Measurements from ENCODE around the gene RIT2. TPM values are rescaled to one million over a fixed set of nuclear protein-coding genes. Genes with fewer than 3 reads are reported as not detected.

RIT2 gene
- total RNA-seq, 3 donors from 2014 or later (not counting 1 experiment from before 2014, with no cell fraction given) = not detected

DNA sequence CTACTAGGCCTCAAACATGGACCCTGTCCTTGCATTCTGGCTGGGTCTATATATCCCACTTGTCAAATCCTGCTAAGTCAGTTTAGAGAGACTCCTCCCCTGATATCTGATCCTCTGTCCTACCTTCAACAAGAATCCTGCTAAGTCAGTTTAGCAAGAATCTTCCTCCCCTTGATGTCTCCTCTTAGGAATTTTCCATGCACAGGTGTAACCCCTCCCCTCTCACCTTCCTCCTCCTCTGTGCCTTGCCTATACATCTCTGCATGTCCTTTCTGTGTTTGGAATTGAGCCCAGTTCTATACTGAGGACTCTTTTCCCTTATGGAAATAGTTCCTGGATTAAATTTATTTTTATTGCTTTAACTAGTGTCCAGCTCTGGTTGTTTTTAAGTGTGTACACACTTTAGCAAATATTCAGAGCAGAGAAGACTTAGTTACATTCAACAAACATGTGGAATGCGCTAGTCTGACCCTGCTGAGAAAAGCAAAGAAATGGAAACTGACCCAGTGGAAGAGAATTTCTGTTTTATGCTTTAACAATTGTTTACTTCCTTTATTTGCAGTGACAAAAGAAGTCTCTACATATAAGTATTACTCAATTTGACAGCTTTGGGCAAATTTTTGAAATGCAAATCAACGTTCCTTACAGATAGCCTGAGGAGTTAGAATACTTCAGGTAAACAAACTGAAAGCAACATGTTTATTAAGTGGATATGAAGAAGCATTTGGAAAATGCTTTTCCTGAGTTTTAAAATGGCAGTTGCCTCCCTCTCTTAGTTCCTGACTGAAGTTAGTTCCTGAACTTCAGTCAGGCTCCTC, 80.6 kb downstream of the RIT2 start:
- Mint-ChIP-seq H3K36me3 (peaks cover 4% of the 10 kb centered on the region), H3K9me3 (peaks cover 5 to 11% of the 10 kb centered on the region in 2 donors), H3K27ac (no peak overlapping the region), H3K4me1 (no peaks in the 10 kb centered on the region), H3K27me3 (ENCODE audit: low read depth in 2 of 2) (no peaks in the 10 kb centered on the region), H3K4me3 (no peak overlapping the region)
- no peak overlapping the region for H3K4me3 ChIP-seq (ENCODE audit: low read length)
- no peaks in the 10 kb centered on the region for H3K27me3 ChIP-seq (ENCODE audit: control insufficient read depth, insufficient read depth, low read length)
- H3K36me3 ChIP-seq (ENCODE audit: control insufficient read depth, insufficient read depth, low read length) = no peaks in the 10 kb centered on the region
- TF ChIP-seq CTCF (IDR thresholded peaks at IDR 0.05) = no peak
- no peak overlapping the region for H3K27ac ChIP-seq (ENCODE audit: low read length)
- H3K4me1 ChIP-seq (ENCODE audit: control insufficient read depth, insufficient read depth, low read length) = no peaks in the 10 kb centered on the region
- ATAC-seq (no peak), DNase-seq (no peak)
- H3K9me3 ChIP-seq (ENCODE audit: control insufficient read depth, insufficient read depth, low read length) = no peaks in the 10 kb centered on the region
- intact Hi-C loops (cut with micrococcal nuclease) = no loop called here
- 47% methylated on average over 2 of the region's 2 CpGs for WGBS (ENCODE audit: insufficient coverage)

DNA sequence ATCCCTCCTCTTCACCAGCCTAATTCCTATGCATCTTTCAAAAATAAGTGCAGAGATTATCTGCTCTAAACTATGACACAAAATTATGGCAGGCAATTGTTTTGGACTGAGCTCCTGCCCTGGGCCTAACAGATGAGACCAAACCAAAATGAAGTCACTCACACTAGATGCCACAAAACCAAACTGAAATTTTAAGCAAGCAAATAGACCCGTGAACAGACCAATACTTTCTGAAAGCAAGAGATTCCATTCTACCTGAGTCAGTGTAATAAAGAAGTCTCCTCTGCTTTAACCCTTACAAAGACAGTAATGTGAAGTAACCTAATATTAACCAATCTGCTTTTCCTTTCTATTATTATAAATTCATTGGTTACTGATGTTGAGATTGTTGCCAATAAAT, 84.3 kb downstream of the RIT2 start:
- no peaks in the 10 kb centered on the region for H3K27me3 ChIP-seq (ENCODE audit: control insufficient read depth, insufficient read depth, low read length)
- no peaks in the 10 kb centered on the region for H3K4me1 ChIP-seq (ENCODE audit: control insufficient read depth, insufficient read depth, low read length)
- Mint-ChIP-seq H3K36me3 (no peaks in the 10 kb centered on the region), H3K4me1 (no peaks in the 10 kb centered on the region), H3K27me3 (ENCODE audit: low read depth in 2 of 2) (no peaks in the 10 kb centered on the region), H3K4me3 (no peak overlapping the region), H3K9me3 (peaks cover 5 to 11% of the 10 kb centered on the region in 2 donors), H3K27ac (no peak overlapping the region)
- no peaks in the 10 kb centered on the region for H3K9me3 ChIP-seq (ENCODE audit: control insufficient read depth, insufficient read depth, low read length)
- 80% methylated on average over 1 of the region's 1 CpG for WGBS (ENCODE audit: insufficient coverage)
- intact Hi-C loops (cut with micrococcal nuclease) = no loop called here
- no peaks in the 10 kb centered on the region for H3K36me3 ChIP-seq (ENCODE audit: control insufficient read depth, insufficient read depth, low read length)
- no peak overlapping the region for H3K4me3 ChIP-seq (ENCODE audit: low read length)
- no peak overlapping the region for H3K27ac ChIP-seq (ENCODE audit: low read length)
- ATAC-seq (no peak), DNase-seq (no peak)
- TF ChIP-seq CTCF (IDR thresholded peaks at IDR 0.05) = no peak

DNA sequence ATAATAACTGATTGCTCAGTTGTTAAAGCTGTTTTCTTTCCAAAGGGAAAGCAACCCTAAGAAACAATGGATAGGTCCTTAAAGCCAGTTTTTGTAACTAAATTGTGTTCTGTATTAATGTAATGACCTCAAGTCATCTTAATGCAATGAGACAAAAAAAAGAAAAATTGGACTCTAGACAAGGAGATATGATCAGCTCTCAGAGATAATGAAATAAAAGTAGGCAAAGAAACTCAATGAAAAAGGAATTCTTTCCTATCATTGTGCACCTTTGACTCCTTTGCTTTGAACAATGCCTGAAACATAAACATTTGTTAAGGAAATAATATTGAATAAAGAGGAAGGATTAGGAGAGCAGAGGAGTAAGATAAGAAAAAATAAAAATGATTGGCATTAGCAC, 86.1 kb downstream of the RIT2 start:
- Histone ChIP-seq H3K27me3 (ENCODE audit: control insufficient read depth, insufficient read depth, low read length) (no peaks in the 10 kb centered on the region), H3K36me3 (ENCODE audit: control insufficient read depth, insufficient read depth, low read length) (no peaks in the 10 kb centered on the region), H3K4me3 (ENCODE audit: low read length) (no peak overlapping the region), H3K4me1 (ENCODE audit: control insufficient read depth, insufficient read depth, low read length) (no peaks in the 10 kb centered on the region), H3K27ac (ENCODE audit: low read length) (no peak overlapping the region), H3K9me3 (ENCODE audit: control insufficient read depth, insufficient read depth, low read length) (no peaks in the 10 kb centered on the region)
- intact Hi-C loops (cut with micrococcal nuclease) = no loop called here
- H3K9me3 Mint-ChIP-seq = peaks cover 1 to 8% of the 10 kb centered on the region in 2 donors
- no peak overlapping the region for H3K4me3 Mint-ChIP-seq
- no peak for TF ChIP-seq CTCF (IDR thresholded peaks at IDR 0.05)
- H3K36me3 Mint-ChIP-seq = no peaks in the 10 kb centered on the region
- no peaks in the 10 kb centered on the region for H3K4me1 Mint-ChIP-seq
- no peak overlapping the region for H3K27ac Mint-ChIP-seq
- H3K27me3 Mint-ChIP-seq (ENCODE audit: low read depth in 2 of 2) = no peaks in the 10 kb centered on the region
- ATAC-seq (no peak), DNase-seq (no peak)

- TF ChIP-seq CTCF (IDR thresholded peaks at IDR 0.05) = no peak
- H3K27ac ChIP-seq (ENCODE audit: low read length) = no peak overlapping the region
- H3K4me1 Mint-ChIP-seq = no peaks in the 10 kb centered on the region
- intact Hi-C loops (cut with micrococcal nuclease) = no loop called here
- H3K36me3 ChIP-seq (ENCODE audit: control insufficient read depth, insufficient read depth, low read length) = no peaks in the 10 kb centered on the region
- DNase-seq (no peak), ATAC-seq (no peak)
- H3K4me1 ChIP-seq (ENCODE audit: control insufficient read depth, insufficient read depth, low read length) = no peaks in the 10 kb centered on the region
- no peak overlapping the region for H3K27ac Mint-ChIP-seq
- H3K4me3 Mint-ChIP-seq = no peak overlapping the region
- H3K9me3 Mint-ChIP-seq = peaks cover 5% of the 10 kb centered on the region in 2 donors
- H3K9me3 ChIP-seq (ENCODE audit: control insufficient read depth, insufficient read depth, low read length) = no peaks in the 10 kb centered on the region
- WGBS (ENCODE audit: insufficient coverage) = 69% methylated on average over 3 of the region's 3 CpGs
- no peaks in the 10 kb centered on the region for H3K36me3 Mint-ChIP-seq
- no peaks in the 10 kb centered on the region for H3K27me3 Mint-ChIP-seq (ENCODE audit: low read depth in 2 of 2)
- no peak overlapping the region for H3K4me3 ChIP-seq (ENCODE audit: low read length)
- H3K27me3 ChIP-seq (ENCODE audit: control insufficient read depth, insufficient read depth, low read length) = no peaks in the 10 kb centered on the region
Measured at GRCh38 chr18:43022874-43023273, 92.6 kb downstream of the RIT2 start.

All from natural killer cell (primary cell).